Activated B cell treated with CpG ODN at 0.5 μM for 24 hours (primary cell): ENCODE data around the gene ANKS3. TPM values are rescaled to one million over a fixed set of nuclear protein-coding genes. Genes with fewer than 3 reads are reported as not detected.

Source experiments
- ATAC-seq: fragments of 200-7000 bp; cut with Tn5 transposase; one replicate; pipeline ENCODE4 v1.10.0; 2021; ENCODE audit warnings: low read depth, mild to moderate bottlenecking, moderate library complexity
- CTCF ChIA-PET: fragments of 350-600 bp; sonication (Branson Sonifier 250); formaldehyde crosslinking; loops from one replicate; lab custom pipeline; 2021; ENCODE audit warnings: antibody characterized with exemption; lab: Charles Lee
- POLR2A ChIA-PET: fragments of 350-600 bp; sonication (Branson Sonifier 250); formaldehyde crosslinking; loops from one replicate; lab custom pipeline; 2021; ENCODE audit warnings: antibody characterized with exemption; lab: Charles Lee
- DNase-seq: peaks from one replicate; pipeline ENCODE4 v3.0.0; 2022
- H3K27ac Mint-ChIP-seq: one replicate; pipeline ENCODE4 v1.8.0; 2020; ENCODE audit warnings: mixed read lengths
- H3K27me3 Mint-ChIP-seq: one replicate; pipeline ENCODE4 v1.8.0; 2021; ENCODE audit warnings: mixed read lengths
- H3K36me3 Mint-ChIP-seq: one replicate; pipeline ENCODE4 v1.8.0; 2021; ENCODE audit warnings: low read depth, mixed read lengths
- H3K4me1 Mint-ChIP-seq: one replicate; pipeline ENCODE4 v1.8.0; 2021; ENCODE audit warnings: mixed read lengths
- H3K4me3 Mint-ChIP-seq: one replicate; pipeline ENCODE4 v1.8.0; 2020; ENCODE audit warnings: mild to moderate bottlenecking, mixed read lengths
- H3K9me3 Mint-ChIP-seq: one replicate; pipeline ENCODE4 v1.8.0; 2020; ENCODE audit warnings: mixed read lengths
- CTCF ChIP-seq: fragments of 200-600 bp; IDR thresholded peaks from one replicate; pipeline ENCODE4 v1.8.0; 2022; ENCODE audit warnings: antibody characterized with exemption, mild to moderate bottlenecking
- intact Hi-C: fragments of 100-400 bp; cut with micrococcal nuclease; formaldehyde crosslinking; loops from one replicate; pipeline ENCODE4 v1.15.1; 2024
- total RNA-seq: library from RNA; stranded (reverse); gene quantifications from 2 replicates; pipeline ENCODE4 v1.2.3, GENCODE V29; 2022

The ANKS3 gene
- total RNA-seq, 1 donor from 2014 or later = 21.9 TPM

GRCh38 chr16:4765511-4766474 lies 31.7 kb upstream of the ANKS3 start:
- H3K27ac Mint-ChIP-seq = peak overlapping the region; percentile 66
- ATAC-seq = no peak
- CTCF ChIA-PET = no interaction called here
- no peaks in the 10 kb centered on the region for H3K9me3 Mint-ChIP-seq
- POLR2A ChIA-PET = interaction anchor here (2.3 kb wide), 1 partner anchor 31 kb away, joined by 10 read pairs; the partner anchor contains the start of genes ANKS3 and DNAAF8
- peak overlapping the region; percentile 89 for H3K4me3 Mint-ChIP-seq
- H3K27me3 Mint-ChIP-seq = no peaks in the 10 kb centered on the region
- H3K4me1 Mint-ChIP-seq = peaks cover 24% of the 10 kb centered on the region
- peaks cover 23% of the 10 kb centered on the region for H3K36me3 Mint-ChIP-seq
- intact Hi-C loops = no loop called here
- no peak for DNase-seq
- TF ChIP-seq CTCF = no peak

- intact Hi-C loops = no loop called here
- H3K27ac Mint-ChIP-seq = no peak overlapping the region
- no peaks in the 10 kb centered on the region for H3K9me3 Mint-ChIP-seq
- no peaks in the 10 kb centered on the region for H3K27me3 Mint-ChIP-seq
- TF ChIP-seq CTCF = no peak
- DNase-seq (no peak), ATAC-seq (no peak)
- H3K4me1 Mint-ChIP-seq = peaks cover 24% of the 10 kb centered on the region
- peaks cover 43% of the 10 kb centered on the region for H3K36me3 Mint-ChIP-seq
- CTCF ChIA-PET = no interaction called here
- H3K4me3 Mint-ChIP-seq = no peak overlapping the region
- POLR2A ChIA-PET = no interaction called here
These were observed 29.7 kb upstream of the ANKS3 start for GRCh38 chr16:4763791-4764190.

GRCh38 chr16:4762205-4762604 lies 28.1 kb upstream of the ANKS3 start:
- intact Hi-C loops = no loop called here
- DNase-seq = no peak
- Mint-ChIP-seq H3K27ac (no peak overlapping the region), H3K4me3 (no peak overlapping the region), H3K27me3 (no peaks in the 10 kb centered on the region), H3K4me1 (peaks cover 10% of the 10 kb centered on the region), H3K9me3 (no peaks in the 10 kb centered on the region), H3K36me3 (peaks cover 54% of the 10 kb centered on the region)
- ChIA-PET POLR2A (interaction anchor here (0.6 kb wide), 1 partner anchor 299 kb away, joined by 11 read pairs; no protein-coding TSS in a partner anchor), CTCF (no interaction called here)
- no peak for TF ChIP-seq CTCF
- ATAC-seq = no peak

- Mint-ChIP-seq H3K27ac (no peak overlapping the region), H3K36me3 (peaks cover 70% of the 10 kb centered on the region), H3K27me3 (no peaks in the 10 kb centered on the region), H3K4me1 (no peaks in the 10 kb centered on the region), H3K9me3 (no peaks in the 10 kb centered on the region), H3K4me3 (no peak overlapping the region)
- ATAC-seq = no peak
- no peak for TF ChIP-seq CTCF
- ChIA-PET CTCF (no interaction called here), POLR2A (interaction anchor here (1.1 kb wide), 1 partner anchor 8 kb away, joined by 3 read pairs; no protein-coding TSS in a partner anchor)
- intact Hi-C loops = no loop called here
- DNase-seq = no peak
These were observed 26.3 kb upstream of the ANKS3 start for GRCh38 chr16:4760221-4760910.

DNA sequence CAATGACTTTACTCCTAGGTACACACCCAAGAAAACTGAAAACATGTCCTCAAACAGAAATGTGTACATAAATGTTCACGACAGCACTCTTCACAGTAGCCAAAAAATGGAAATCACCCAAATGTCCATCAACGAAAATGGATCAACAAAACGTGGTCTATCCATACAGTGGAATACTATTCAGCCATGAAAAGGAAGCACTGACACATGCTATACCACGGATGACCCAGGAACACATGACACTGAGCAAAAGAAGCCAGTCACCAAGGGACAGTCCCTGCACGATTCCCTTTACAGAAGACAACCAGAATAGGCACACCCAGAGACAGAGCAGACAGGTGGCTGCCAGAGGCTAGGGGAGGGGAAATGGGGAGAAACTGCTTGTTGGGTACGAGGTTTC lies 21.6 kb upstream of the ANKS3 start:
- Mint-ChIP-seq H3K27me3 (no peaks in the 10 kb centered on the region), H3K4me3 (no peak overlapping the region), H3K36me3 (peaks cover 70% of the 10 kb centered on the region), H3K27ac (no peak overlapping the region), H3K4me1 (no peaks in the 10 kb centered on the region), H3K9me3 (peaks cover 2% of the 10 kb centered on the region)
- no peak for ATAC-seq
- TF ChIP-seq CTCF = no peak
- CTCF ChIA-PET = no interaction called here
- POLR2A ChIA-PET = no interaction called here
- no peak for DNase-seq
- intact Hi-C loops = no loop called here
